Spinal cord (tissue), 10 donors: ENCODE results near the gene BATF3. TPM values are rescaled to one million over a fixed set of nuclear protein-coding genes. Genes with fewer than 3 reads are reported as not detected.

Experiments
- DNase-seq, 6 donors: peaks; one replicate each; pipeline versions ENCODE4 v3.0.0 to v3.0.0-alpha.2; 2013 to 2015; ENCODE audit warnings: low spot score in 6 of 6, low read depth in 4 of 6
- H3K27ac ChIP-seq: one replicate; pipeline ENCODE4 v1.5.1; 2013; ENCODE audit warnings: low read depth, low read length, control low read depth
- H3K27me3 ChIP-seq: one replicate; pipeline ENCODE4 v1.6.1; 2013; ENCODE audit warnings: low read length; ENCODE audit not compliant: control insufficient read depth, insufficient read depth
- H3K36me3 ChIP-seq: one replicate; pipeline ENCODE4 v1.6.1; 2013; ENCODE audit warnings: low read length; ENCODE audit not compliant: control insufficient read depth, insufficient read depth
- H3K4me1 ChIP-seq: one replicate; pipeline ENCODE4 v1.6.1; 2013; ENCODE audit warnings: low read length; ENCODE audit not compliant: control insufficient read depth, insufficient read depth
- H3K4me3 ChIP-seq: one replicate; pipeline ENCODE4 v1.5.1; 2013; ENCODE audit warnings: low read depth, low read length, control low read depth
- H3K9me3 ChIP-seq: one replicate; pipeline ENCODE4 v1.6.1; 2013; ENCODE audit warnings: low read length; ENCODE audit not compliant: control insufficient read depth, insufficient read depth
- WGBS: methylation state at CpG from one replicate; pipeline ENCODE4 v1.1.5; 2013; ENCODE audit warnings: missing lambda C conversion rate; ENCODE audit not compliant: insufficient coverage; 5-methylcytosine and 5-hydroxymethylcytosine counted together
- polyA plus RNA-seq, 2 donors: library from polyadenylated mRNA; unstranded; fragments of 120-200 nt; gene quantifications; one replicate each; pipeline ENCODE4 v1.2.1, GENCODE V29; 2013; ENCODE audit not compliant: insufficient read length in 2 of 2
- total RNA-seq, 2 donors: library from RNA; depleted of rRNA in 1 of 2; stranded (reverse); fragments of 120-200 nt in 1 of 2; fragments of >200 nt in 1 of 2; gene quantifications; one replicate each; pipeline versions ENCODE4 v1.2.3 to v1.2.4, GENCODE V29; 2013 to 2014
- donor health status: healthy.

Gene BATF3
- total and polyA plus RNA-seq, 4 donors: 2.7 to 7.2 (median 3.5) TPM

- H3K9me3 ChIP-seq: no peaks in the 10 kb centered on the region
- H3K4me1 ChIP-seq: peaks cover 24% of the 10 kb centered on the region
- H3K36me3 ChIP-seq: no peaks in the 10 kb centered on the region
- peaks cover 59% of the 10 kb centered on the region for H3K27me3 ChIP-seq
- WGBS: 6% methylated on average over 7 of the region's 12 CpGs
- DNase-seq: no peak
- peak overlapping the region; percentile 24 for H3K4me3 ChIP-seq
- H3K27ac ChIP-seq: no peak overlapping the region
These were observed 1.1 kb downstream of the BATF3 start for GRCh38 chr1:212698467-212699103.

DNA sequence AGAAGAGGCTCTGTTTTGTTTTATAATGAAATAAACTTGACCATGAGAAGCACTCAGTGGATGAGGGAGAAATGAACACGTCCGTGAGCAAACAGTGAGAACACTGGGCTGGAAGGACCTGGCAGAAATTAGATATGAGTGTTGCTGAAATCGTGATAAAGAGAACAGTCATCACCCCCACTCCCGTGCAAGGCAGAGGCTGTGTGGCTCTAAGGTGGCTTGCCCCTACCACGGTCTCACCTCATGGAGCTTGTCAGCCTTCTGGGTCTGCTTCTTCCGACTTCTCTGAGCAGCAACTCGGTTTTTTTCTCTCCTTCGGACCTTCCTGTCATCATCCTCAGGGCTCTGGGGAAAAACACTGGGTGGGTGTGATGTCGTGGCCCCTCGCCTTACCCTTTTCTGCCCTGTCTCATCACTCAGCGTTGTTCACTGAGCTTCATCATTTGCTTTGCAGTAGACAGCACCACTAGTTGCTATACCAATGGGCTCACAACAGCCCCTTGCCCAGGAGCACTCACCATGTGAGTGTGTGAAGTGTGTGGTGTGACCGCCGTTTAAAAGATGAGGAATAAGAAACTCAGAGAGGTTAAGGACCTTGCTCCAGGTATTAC lies 2.8 kb downstream of the BATF3 start:
- no peak for DNase-seq
- Histone ChIP-seq H3K4me3 (no peak overlapping the region), H3K36me3 (no peaks in the 10 kb centered on the region), H3K27ac (no peak overlapping the region), H3K27me3 (peaks cover 59% of the 10 kb centered on the region), H3K9me3 (no peaks in the 10 kb centered on the region), H3K4me1 (peaks cover 24% of the 10 kb centered on the region)
- WGBS: 75% methylated on average over 8 of the region's 13 CpGs

GRCh38 chr1:212692774-212693644 lies 6.6 kb downstream of the BATF3 start:
- H3K9me3 ChIP-seq: no peaks in the 10 kb centered on the region
- 95% methylated on average over 6 of the region's 9 CpGs for WGBS
- no peak overlapping the region for H3K4me3 ChIP-seq
- peaks cover 28% of the 10 kb centered on the region for H3K27me3 ChIP-seq
- no peak for DNase-seq
- H3K36me3 ChIP-seq: no peaks in the 10 kb centered on the region
- no peak overlapping the region for H3K27ac ChIP-seq
- H3K4me1 ChIP-seq: no peaks in the 10 kb centered on the region

DNA sequence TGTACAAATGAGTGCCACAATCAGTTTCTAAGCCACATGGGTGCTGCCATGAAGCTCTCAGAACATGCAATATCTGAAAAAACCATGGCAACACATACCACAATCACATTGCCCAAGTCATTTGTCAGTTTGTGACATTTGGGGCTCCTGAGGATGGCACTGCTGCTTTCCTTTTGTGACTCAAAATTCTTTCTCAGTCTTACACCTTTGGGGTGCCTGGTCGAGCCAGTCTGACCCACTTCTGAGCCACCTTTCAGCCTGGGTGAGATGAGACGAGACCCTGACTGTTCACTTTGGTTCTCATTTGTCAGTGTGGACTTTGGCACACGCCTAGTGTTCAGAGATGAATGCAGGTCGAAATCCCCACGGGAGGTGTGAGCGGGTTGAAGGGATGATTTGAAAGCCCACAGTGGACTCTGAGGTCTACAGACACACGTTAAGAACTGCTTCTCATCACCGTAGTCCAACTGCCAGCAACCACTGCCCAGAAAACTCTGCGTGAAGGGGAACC lies 8.0 kb downstream of the BATF3 start:
- Histone ChIP-seq H3K4me1 (no peaks in the 10 kb centered on the region), H3K27me3 (peaks cover 14% of the 10 kb centered on the region), H3K9me3 (no peaks in the 10 kb centered on the region), H3K4me3 (no peak overlapping the region), H3K36me3 (no peaks in the 10 kb centered on the region), H3K27ac (no peak overlapping the region)
- 87% methylated on average over 7 of the region's 9 CpGs for WGBS
- no peak for DNase-seq

DNA sequence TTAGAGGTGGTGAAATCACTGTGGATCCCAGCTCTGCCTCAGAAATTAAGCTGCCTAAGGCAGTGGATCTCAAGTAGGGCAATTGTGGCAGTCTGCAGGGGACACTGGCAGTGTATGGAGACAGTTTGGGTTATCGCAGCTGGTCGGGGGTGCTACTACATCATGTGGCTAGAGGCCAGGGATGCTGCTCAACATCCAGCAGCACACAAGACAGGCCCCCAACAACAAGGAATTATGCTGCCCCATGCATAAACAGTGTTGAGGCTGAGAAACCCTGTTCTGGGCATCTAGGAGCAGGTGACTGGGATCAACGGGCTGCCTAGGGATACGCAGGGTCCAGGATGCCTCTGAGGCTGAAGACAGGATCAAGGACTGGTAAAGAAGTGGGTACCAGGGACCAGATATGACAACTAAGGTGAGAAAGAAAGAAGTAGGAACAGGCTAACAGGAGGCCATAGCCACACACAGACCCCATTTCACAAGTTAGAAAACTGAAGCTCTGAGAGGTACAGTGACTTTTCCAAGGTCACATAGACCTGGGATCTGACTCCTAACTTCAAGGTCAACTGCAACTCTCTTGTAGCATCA lies 8.7 kb downstream of the BATF3 start:
- Histone ChIP-seq H3K27ac (no peak overlapping the region), H3K36me3 (no peaks in the 10 kb centered on the region), H3K4me1 (no peaks in the 10 kb centered on the region), H3K27me3 (peaks cover 7% of the 10 kb centered on the region), H3K4me3 (no peak overlapping the region), H3K9me3 (no peaks in the 10 kb centered on the region)
- no peak for DNase-seq
- WGBS: 91% methylated on average over 4 of the region's 4 CpGs

DNA sequence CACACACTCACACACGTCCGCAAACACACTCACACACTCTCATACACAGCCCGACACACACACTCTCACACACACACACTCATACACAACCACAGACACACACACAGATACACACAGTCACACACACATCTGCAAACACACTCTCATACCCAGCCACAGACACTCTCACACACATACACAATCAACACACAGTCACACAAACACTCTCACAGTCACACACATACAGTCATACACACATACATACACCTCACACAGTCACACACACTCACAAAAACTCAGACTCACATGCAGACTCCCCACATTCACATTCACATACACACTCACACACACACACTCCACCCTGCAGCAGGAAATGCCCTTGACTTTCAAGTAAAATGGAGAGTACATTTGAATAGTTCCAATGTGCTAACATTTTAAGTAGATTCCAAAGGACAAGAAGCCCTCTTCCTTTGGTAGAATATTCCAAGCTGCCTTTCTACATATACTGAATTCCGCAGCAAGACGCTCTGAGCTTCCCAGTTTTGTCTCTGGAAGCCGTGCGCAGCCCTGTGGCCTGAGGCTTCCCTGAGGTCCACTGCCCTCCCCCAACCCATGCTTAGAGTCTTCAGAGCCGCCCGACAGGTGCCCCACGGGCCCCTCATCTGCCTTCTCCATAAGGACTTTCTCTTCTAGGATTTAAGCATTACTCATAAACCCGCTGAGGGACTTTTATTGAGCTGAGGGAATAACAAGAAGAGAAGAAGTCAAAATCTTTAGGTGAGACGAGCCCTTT lies 9.7 kb downstream of the BATF3 start:
- WGBS: 80% methylated on average over 7 of the region's 12 CpGs
- H3K4me1 ChIP-seq: no peaks in the 10 kb centered on the region
- H3K4me3 ChIP-seq: no peak overlapping the region
- H3K9me3 ChIP-seq: no peaks in the 10 kb centered on the region
- H3K36me3 ChIP-seq: no peaks in the 10 kb centered on the region
- no peak for DNase-seq
- peaks cover 4% of the 10 kb centered on the region for H3K27me3 ChIP-seq
- H3K27ac ChIP-seq: no peak overlapping the region

DNA sequence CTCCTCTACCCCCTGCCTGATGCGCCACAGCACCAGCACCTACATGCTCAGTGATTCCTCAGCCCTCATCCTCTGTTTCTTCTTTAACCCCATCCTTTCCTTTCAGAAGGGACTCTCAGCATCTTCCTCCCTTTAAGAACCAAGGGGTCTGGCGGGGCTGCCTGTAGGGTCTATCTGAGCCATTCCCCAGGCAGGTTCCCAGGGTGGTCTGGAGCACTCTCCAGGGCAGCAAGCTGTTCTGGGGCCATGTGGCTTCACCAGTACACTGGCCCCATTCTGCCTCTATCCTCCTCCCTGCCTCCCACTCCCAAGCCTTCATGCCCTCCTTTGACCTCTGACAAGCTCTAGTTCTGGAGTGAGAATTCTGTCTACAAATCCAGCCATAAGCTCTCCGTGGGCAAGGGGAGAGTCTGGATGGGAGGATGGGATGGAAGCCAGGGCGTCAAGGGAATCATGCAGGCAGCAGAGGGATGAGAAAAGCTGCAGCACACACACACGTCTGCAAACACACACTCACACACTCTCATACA lies 10.4 kb downstream of the BATF3 start:
- no peak overlapping the region for H3K4me3 ChIP-seq
- peaks cover 4% of the 10 kb centered on the region for H3K27me3 ChIP-seq
- 72% methylated on average over 3 of the region's 5 CpGs for WGBS
- H3K4me1 ChIP-seq: no peaks in the 10 kb centered on the region
- no peak overlapping the region for H3K27ac ChIP-seq
- DNase-seq: no peak
- no peaks in the 10 kb centered on the region for H3K9me3 ChIP-seq
- no peaks in the 10 kb centered on the region for H3K36me3 ChIP-seq

GRCh38 chr1:212688341-212689047 lies 11.1 kb downstream of the BATF3 start:
- WGBS: 95% methylated on average over 2 of the region's 7 CpGs
- no peak overlapping the region for H3K27ac ChIP-seq

More at GRCh38 chr1:212688341-212689047, 11.1 kb downstream of the BATF3 start:
- no peaks in the 10 kb centered on the region for H3K9me3 ChIP-seq
- no peak for DNase-seq
- no peaks in the 10 kb centered on the region for H3K36me3 ChIP-seq
- no peak overlapping the region for H3K4me3 ChIP-seq
- peaks cover 3% of the 10 kb centered on the region for H3K27me3 ChIP-seq
- no peaks in the 10 kb centered on the region for H3K4me1 ChIP-seq
